ENCODE data around the gene SREK1IP1. TPM values are rescaled to one million over a fixed set of nuclear protein-coding genes. Genes with fewer than 3 reads are reported as not detected.

Gene SREK1IP1
- total RNA-seq, 2 donors from 2014 or later = 22.9 to 28.7 TPM

GRCh38 chr5:64690417-64691151 is 77.9 kb downstream of the SREK1IP1 start, which contains the start of gene SHISAL2B:
Gene SHISAL2B (plus strand): TSS chr5:64690503. CDS start chr5:64690624, 121 bp downstream.
- H3K4me3 Mint-ChIP-seq = peak within 1 kb of the TSS; percentile 76 to 84
- H3K9me3 Mint-ChIP-seq = no peaks in the 10 kb centered on the region
- DNase-seq (peak in 1 of 2 donors; percentile 4), ATAC-seq (replicated peaks in 1 of 2) (peak; percentile 39 to 41)
- H3K27me3 Mint-ChIP-seq (ENCODE audit: low read depth) = peaks cover 48% of the 10 kb centered on the region
- no peaks in the 10 kb centered on the region for H3K36me3 Mint-ChIP-seq (ENCODE audit: insufficient read depth in 2 of 2)
- H3K4me1 Mint-ChIP-seq (ENCODE audit: low read depth) = peaks cover 8% of the 10 kb centered on the region
- H3K27ac Mint-ChIP-seq = no peak within 1 kb of the TSS

DNA sequence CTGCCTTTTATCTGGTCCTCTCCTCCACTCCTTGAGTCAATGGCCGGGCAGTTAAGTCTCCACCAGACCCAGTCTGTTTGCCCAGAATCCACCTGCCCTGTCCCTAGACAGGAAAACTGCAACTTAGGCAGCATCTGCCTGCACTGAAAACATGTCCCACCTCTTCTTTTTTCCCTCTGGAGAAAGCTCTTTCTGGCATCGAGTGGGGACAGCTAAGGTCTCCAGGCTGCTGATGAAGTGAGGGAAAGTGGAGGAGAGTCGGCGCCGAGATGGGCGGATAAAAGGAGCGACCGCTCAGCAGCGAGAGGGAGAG is 78.4 kb downstream of the SREK1IP1 start:
- H3K9me3 Mint-ChIP-seq = no peaks in the 10 kb centered on the region
- ATAC-seq (replicated peaks in 1 of 2) = no peak
- peak overlapping the region; percentile 76 to 84 for H3K4me3 Mint-ChIP-seq
- H3K36me3 Mint-ChIP-seq (ENCODE audit: insufficient read depth in 2 of 2) = no peaks in the 10 kb centered on the region
- peaks cover 8% of the 10 kb centered on the region for H3K4me1 Mint-ChIP-seq (ENCODE audit: low read depth)
- no peak for DNase-seq
- no peak overlapping the region for H3K27ac Mint-ChIP-seq
- peaks cover 48% of the 10 kb centered on the region for H3K27me3 Mint-ChIP-seq (ENCODE audit: low read depth)

DNA sequence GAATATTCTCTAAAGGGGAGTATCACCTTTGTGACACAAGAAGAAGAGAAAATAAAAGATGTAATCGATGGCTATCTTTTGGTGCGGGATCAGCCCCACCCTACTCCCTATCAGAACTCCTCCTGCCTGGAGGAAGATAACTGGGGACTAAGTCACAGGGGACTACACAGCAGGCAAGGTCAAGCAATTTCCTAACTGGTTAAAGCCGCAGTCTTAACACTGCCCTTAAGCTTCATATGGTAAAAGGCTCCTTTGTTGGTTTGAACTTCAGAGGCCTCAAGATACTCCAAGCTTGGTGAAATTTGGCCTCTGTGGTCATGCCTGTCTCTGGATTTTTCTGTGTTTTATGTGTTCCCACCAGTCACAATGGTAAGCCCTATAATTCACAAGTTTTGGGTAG is 79.5 kb downstream of the SREK1IP1 start:
- no peak overlapping the region for H3K27ac Mint-ChIP-seq
- DNase-seq (no peak), ATAC-seq (replicated peaks in 1 of 2) (no peak)
- H3K9me3 Mint-ChIP-seq = no peaks in the 10 kb centered on the region
- peaks cover 44% of the 10 kb centered on the region for H3K27me3 Mint-ChIP-seq (ENCODE audit: low read depth)
- no peak overlapping the region for H3K4me3 Mint-ChIP-seq
- no peaks in the 10 kb centered on the region for H3K36me3 Mint-ChIP-seq (ENCODE audit: insufficient read depth in 2 of 2)
- peaks cover 8% of the 10 kb centered on the region for H3K4me1 Mint-ChIP-seq (ENCODE audit: low read depth)

- no peak for DNase-seq
- H3K4me1 Mint-ChIP-seq (ENCODE audit: low read depth) = peaks cover 8% of the 10 kb centered on the region
- H3K4me3 Mint-ChIP-seq = no peak overlapping the region
- no peak overlapping the region for H3K27ac Mint-ChIP-seq
- H3K9me3 Mint-ChIP-seq = no peaks in the 10 kb centered on the region
- peaks cover 38% of the 10 kb centered on the region for H3K27me3 Mint-ChIP-seq (ENCODE audit: low read depth)
- H3K36me3 Mint-ChIP-seq (ENCODE audit: insufficient read depth in 2 of 2) = no peaks in the 10 kb centered on the region
- no peak for ATAC-seq (replicated peaks in 1 of 2)
Observed at GRCh38 chr5:64688391-64688790, 80.1 kb downstream of the SREK1IP1 start.

- no peak for ATAC-seq (replicated peaks in 1 of 2)
- Mint-ChIP-seq H3K27ac (no peak overlapping the region), H3K4me1 (ENCODE audit: low read depth) (peaks cover 8% of the 10 kb centered on the region), H3K36me3 (ENCODE audit: insufficient read depth in 2 of 2) (no peaks in the 10 kb centered on the region), H3K4me3 (no peak overlapping the region), H3K27me3 (ENCODE audit: low read depth) (peaks cover 21% of the 10 kb centered on the region), H3K9me3 (no peaks in the 10 kb centered on the region)
- no peak for DNase-seq
Observed at GRCh38 chr5:64685866-64686265, 82.6 kb downstream of the SREK1IP1 start.

DNA sequence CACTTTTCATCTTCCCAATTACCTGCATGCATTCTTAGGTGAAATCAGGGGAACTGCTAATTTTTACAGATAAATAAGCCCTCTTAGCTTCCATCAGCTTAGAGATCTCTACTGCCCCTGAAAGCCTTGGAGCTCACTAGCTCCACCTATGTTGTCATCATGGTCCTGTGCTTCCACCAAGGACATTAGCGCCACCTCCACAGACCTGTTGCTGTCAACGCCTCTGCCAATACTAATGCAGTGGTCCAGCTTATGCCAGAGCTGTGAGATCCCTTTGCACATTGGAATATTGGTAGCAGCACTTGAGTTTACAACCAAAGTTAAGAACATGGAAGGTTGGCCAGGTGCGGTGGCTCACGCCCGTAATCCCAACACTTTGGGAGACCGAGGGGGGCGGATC is 85.9 kb downstream of the SREK1IP1 start:
- Mint-ChIP-seq H3K27ac (no peak overlapping the region), H3K4me3 (no peak overlapping the region), H3K27me3 (ENCODE audit: low read depth) (peaks cover 16% of the 10 kb centered on the region)

DNA sequence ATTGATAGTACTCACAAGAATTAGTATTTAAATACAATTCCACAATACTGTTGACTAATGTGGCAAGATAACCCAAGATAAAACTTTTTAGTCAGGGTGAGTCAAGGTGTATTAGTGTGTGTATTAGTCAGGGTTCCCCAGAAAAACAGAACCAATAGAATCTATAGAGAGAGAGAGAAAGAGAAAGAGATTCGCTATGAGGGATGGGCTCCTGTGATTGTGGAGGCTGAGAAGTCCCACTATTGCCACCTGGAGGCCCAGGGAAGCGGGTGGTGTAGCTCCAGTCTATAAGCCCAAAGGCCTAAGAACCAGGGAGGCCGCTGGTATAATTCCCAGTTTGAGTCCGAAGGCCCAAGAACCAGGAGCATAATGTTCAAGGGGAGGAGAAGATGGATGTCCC is 88.2 kb downstream of the SREK1IP1 start:
- no peak overlapping the region for H3K27ac Mint-ChIP-seq
- no peaks in the 10 kb centered on the region for H3K36me3 Mint-ChIP-seq (ENCODE audit: insufficient read depth in 2 of 2)
- no peak overlapping the region for H3K4me3 Mint-ChIP-seq
- H3K9me3 Mint-ChIP-seq = no peaks in the 10 kb centered on the region
- no peaks in the 10 kb centered on the region for H3K4me1 Mint-ChIP-seq (ENCODE audit: low read depth)
- DNase-seq = no peak
- H3K27me3 Mint-ChIP-seq (ENCODE audit: low read depth) = peaks cover 18% of the 10 kb centered on the region
- no peak for ATAC-seq (replicated peaks in 1 of 2)

More for the DNA sequence above, 85.9 kb downstream of the SREK1IP1 start:
- Mint-ChIP-seq H3K9me3 (no peaks in the 10 kb centered on the region), H3K4me1 (ENCODE audit: low read depth) (no peaks in the 10 kb centered on the region), H3K36me3 (ENCODE audit: insufficient read depth in 2 of 2) (no peaks in the 10 kb centered on the region)
- ATAC-seq (replicated peaks in 1 of 2) (no peak), DNase-seq (no peak)

- no peaks in the 10 kb centered on the region for H3K9me3 Mint-ChIP-seq
- no peak overlapping the region for H3K4me3 Mint-ChIP-seq
- DNase-seq (no peak), ATAC-seq (replicated peaks in 1 of 2) (no peak)
- H3K4me1 Mint-ChIP-seq (ENCODE audit: low read depth) = no peaks in the 10 kb centered on the region
- peaks cover 25% of the 10 kb centered on the region for H3K27me3 Mint-ChIP-seq (ENCODE audit: low read depth)
- H3K36me3 Mint-ChIP-seq (ENCODE audit: insufficient read depth in 2 of 2) = no peaks in the 10 kb centered on the region
- no peak overlapping the region for H3K27ac Mint-ChIP-seq
Observed at GRCh38 chr5:64678374-64678773, 90.1 kb downstream of the SREK1IP1 start.

DNA sequence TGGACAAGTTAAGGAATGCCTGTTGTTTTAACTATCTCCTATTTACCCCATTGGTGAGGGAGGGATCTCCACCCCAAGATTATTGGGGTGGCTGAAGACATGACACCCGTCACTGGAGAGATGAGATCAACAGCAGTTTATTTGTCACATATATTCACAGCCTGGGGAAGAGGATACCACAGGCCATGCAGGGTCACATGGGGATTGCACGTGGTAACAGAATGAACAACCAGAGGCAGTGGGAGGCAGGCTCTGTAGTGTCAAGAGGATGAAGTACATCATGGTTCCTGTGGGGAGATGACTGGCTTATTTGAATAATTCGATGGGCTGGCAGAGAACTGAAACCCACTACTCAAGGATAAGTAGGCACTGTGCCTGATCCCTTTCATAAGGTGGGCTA is 96.8 kb downstream of the SREK1IP1 start:
- Mint-ChIP-seq H3K4me1 (ENCODE audit: low read depth) (no peaks in the 10 kb centered on the region), H3K27ac (no peak overlapping the region), H3K36me3 (ENCODE audit: insufficient read depth in 2 of 2) (no peaks in the 10 kb centered on the region), H3K4me3 (no peak overlapping the region), H3K9me3 (no peaks in the 10 kb centered on the region), H3K27me3 (ENCODE audit: low read depth) (peaks cover 13% of the 10 kb centered on the region)
- ATAC-seq (replicated peaks in 1 of 2) (no peak), DNase-seq (no peak)

DNA sequence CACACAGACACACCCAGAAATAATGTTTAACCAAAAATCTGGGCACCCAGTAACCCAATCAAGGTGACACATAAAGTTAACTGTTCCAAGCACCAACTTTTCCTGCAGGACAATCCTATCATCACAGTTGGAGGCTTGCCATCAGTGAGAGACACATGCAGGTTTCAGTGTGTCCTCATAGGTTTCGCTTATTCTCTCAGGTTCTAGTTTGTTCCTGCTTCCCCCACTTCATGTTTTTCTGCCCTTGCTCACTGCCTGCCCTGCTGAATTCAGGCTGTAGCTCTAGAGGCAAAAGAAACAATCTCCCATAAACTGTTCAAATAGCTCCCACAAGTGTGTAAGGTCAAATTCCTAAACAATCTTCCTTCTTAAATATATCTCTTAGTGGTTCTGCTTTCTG is 98.2 kb downstream of the SREK1IP1 start:
- H3K9me3 Mint-ChIP-seq = no peaks in the 10 kb centered on the region
- peaks cover 13% of the 10 kb centered on the region for H3K27me3 Mint-ChIP-seq (ENCODE audit: low read depth)
- no peak overlapping the region for H3K4me3 Mint-ChIP-seq
- no peak for ATAC-seq (replicated peaks in 1 of 2)
- no peak for DNase-seq
- H3K4me1 Mint-ChIP-seq (ENCODE audit: low read depth) = no peaks in the 10 kb centered on the region
- no peak overlapping the region for H3K27ac Mint-ChIP-seq
- H3K36me3 Mint-ChIP-seq (ENCODE audit: insufficient read depth in 2 of 2) = no peaks in the 10 kb centered on the region

Other genes with a start within 250 kb of the SREK1IP1 start
- not detected for gene SHISAL2B, start 78.2 kb downstream of the SREK1IP1 start, total RNA-seq
- 10 to 100 TPM; 37.5 to 39.1 TPM for gene CWC27, start 239 bp upstream of the SREK1IP1 start, total RNA-seq